Caco-2 (cell line): ENCODE results near the gene LRP1B. TPM values are rescaled to one million over a fixed set of nuclear protein-coding genes. Genes with fewer than 3 reads are reported as not detected.

Source experiments
- BruUV-seq: library from RNA; stranded (reverse); fragments of 400-500 nt; replicated peaks from 2 replicates; lab custom pipeline; 2021; lab: Mats Ljungman, UMichigan
- CTCF ChIA-PET: fragments of 300-600 bp; sonication (Branson Sonifier 250); formaldehyde crosslinking; loops from one replicate; lab custom pipeline; 2022; ENCODE audit warnings: antibody characterized with exemption; lab: Charles Lee
- POLR2A ChIA-PET: fragments of 300-600 bp; sonication (Branson Sonifier 250); formaldehyde crosslinking; loops from one replicate; lab custom pipeline; 2022; ENCODE audit warnings: antibody characterized with exemption; lab: Charles Lee
- DNase-seq, 2 experiments: peaks; one replicate each; pipeline versions ENCODE4 v3.0.0 to v3.0.0-alpha.2; 2020 to 2022
- H3K27me3 ChIP-seq: replicated peaks from 2 replicates; pipeline ENCODE4 v1.6.0; 2011; ENCODE audit warnings: low read length; ENCODE audit not compliant: control insufficient read depth, insufficient read depth
- H3K36me3 ChIP-seq: 2 replicates; pipeline ENCODE4 v1.5.1; 2011; ENCODE audit warnings: low read length; ENCODE audit not compliant: control insufficient read depth, insufficient read depth
- H3K4me1 ChIP-seq: fragments of 250-450 bp; sonication (Bioruptor Pico); 2 replicates; pipeline ENCODE4 v1.5.1; 2020; ENCODE audit warnings: mild to moderate bottlenecking
- H3K4me3 ChIP-seq: 2 replicates; pipeline ENCODE4 v1.5.1; 2011; ENCODE audit warnings: low read depth, mild to moderate bottlenecking, control low read depth, low read length
- H3K9me3 ChIP-seq: fragments of 250-450 bp; sonication (Bioruptor Pico); 2 replicates; pipeline ENCODE4 v1.5.1; 2020; ENCODE audit warnings: mild to moderate bottlenecking, moderate library complexity
- H3K27ac Mint-ChIP-seq: one replicate; pipeline ENCODE4 v1.8.0; 2022; ENCODE audit warnings: mixed read lengths; ENCODE audit not compliant: unreplicated experiment
- H3K27me3 Mint-ChIP-seq: one replicate; pipeline ENCODE4 v1.8.0; 2022; ENCODE audit warnings: mixed read lengths; ENCODE audit not compliant: insufficient read depth, unreplicated experiment
- H3K36me3 Mint-ChIP-seq: one replicate; pipeline ENCODE4 v1.8.0; 2022; ENCODE audit warnings: mild to moderate bottlenecking, mixed read lengths; ENCODE audit not compliant: insufficient read depth, unreplicated experiment
- H3K4me1 Mint-ChIP-seq: one replicate; pipeline ENCODE4 v1.8.0; 2022; ENCODE audit warnings: low read depth, mixed read lengths; ENCODE audit not compliant: unreplicated experiment
- H3K4me3 Mint-ChIP-seq: one replicate; pipeline ENCODE4 v1.8.0; 2022; ENCODE audit warnings: mild to moderate bottlenecking, moderate library complexity, mixed read lengths; ENCODE audit not compliant: unreplicated experiment
- H3K9me3 Mint-ChIP-seq: one replicate; pipeline ENCODE4 v1.8.0; 2022; ENCODE audit warnings: mixed read lengths; ENCODE audit not compliant: unreplicated experiment
- intact Hi-C: fragments of 100-400 bp; cut with micrococcal nuclease; formaldehyde crosslinking; loops from one replicate; pipeline ENCODE4 v1.10.0; 2022; ENCODE audit not compliant: unreplicated experiment
- total RNA-seq: library from RNA; stranded (reverse); gene quantifications from 2 replicates; pipeline ENCODE4 v1.2.3, GENCODE V29; 2022
- TF ChIP-seq, protein P1 (sequence below), 2 experiments: fragments of 200-600 bp in 1 of 2; IDR thresholded peaks; 1 replicate in 1 of 2; 2 replicates in 1 of 2; pipeline versions ENCODE4 v1.5.1 to v1.8.0; 2011 to 2022; ENCODE audit warnings: antibody characterized with exemption in 1 of 2, control low read depth in 1 of 2, inconsistent platforms in 1 of 2, low read depth in 1 of 2, low read length in 1 of 2, mild to moderate bottlenecking in 1 of 2, moderate library complexity in 1 of 2; ENCODE audit not compliant: insufficient read depth in 1 of 2, severe bottlenecking in 1 of 2, unreplicated experiment in 1 of 2

The LRP1B gene
- total RNA-seq, 1 experiment from 2014 or later: not detected

DNA sequence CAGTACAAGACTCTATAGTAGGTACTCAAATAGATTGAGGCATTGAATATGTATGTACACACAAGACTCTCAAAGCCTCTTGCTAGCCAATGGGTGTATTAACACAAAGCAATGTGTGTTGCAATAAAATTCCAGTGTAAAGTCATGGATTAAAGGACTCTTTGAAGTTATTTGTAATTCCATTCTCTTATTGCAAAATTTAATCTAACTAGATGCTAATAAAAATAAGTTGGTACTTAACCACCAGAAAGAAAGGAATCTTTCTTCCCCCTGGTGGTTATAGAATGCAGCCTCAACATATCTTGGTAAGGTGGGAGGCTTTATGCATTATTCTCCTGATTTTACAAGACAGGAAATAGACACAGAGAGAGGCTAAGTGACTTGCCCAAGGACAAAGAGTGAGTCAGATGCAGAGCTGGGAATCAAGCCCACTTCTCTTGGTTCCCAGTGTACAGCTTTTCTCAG lies 18.0 kb downstream of the LRP1B start:
- POLR2A ChIA-PET: no interaction called here
- peak in 1 of 2 experiments; percentile 14 for DNase-seq

DNA sequence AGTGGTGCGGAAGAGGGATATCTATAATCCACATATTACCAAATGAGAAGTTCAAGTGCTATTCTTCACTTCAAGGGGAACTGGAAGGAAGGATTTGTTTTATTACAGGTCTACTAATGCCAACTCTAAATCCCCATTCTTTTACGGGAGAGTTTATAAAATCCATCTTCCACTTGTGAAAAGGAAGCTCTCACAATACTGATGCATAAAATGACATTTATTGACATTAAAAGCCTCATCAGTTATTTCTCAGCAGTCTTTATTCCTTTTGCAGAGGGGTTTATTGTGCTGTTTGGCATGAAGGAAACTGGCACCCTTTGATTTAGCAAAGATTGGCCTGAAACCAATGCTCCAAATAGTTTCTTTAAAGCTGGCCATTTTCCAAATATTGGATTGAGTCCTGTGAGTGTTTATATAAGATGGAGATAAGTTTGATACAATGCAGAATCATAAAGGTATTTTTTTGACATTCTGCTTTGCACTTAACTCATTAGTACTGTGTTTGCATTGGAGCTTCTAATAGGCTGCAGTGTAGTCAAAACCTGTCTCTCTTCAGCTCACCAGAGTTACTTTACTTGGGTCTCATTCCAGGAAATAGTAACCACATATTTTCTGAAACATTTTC lies 26.6 kb downstream of the LRP1B start:
- no peaks in the 10 kb centered on the region for H3K36me3 ChIP-seq
- TF ChIP-seq, protein P1, sequence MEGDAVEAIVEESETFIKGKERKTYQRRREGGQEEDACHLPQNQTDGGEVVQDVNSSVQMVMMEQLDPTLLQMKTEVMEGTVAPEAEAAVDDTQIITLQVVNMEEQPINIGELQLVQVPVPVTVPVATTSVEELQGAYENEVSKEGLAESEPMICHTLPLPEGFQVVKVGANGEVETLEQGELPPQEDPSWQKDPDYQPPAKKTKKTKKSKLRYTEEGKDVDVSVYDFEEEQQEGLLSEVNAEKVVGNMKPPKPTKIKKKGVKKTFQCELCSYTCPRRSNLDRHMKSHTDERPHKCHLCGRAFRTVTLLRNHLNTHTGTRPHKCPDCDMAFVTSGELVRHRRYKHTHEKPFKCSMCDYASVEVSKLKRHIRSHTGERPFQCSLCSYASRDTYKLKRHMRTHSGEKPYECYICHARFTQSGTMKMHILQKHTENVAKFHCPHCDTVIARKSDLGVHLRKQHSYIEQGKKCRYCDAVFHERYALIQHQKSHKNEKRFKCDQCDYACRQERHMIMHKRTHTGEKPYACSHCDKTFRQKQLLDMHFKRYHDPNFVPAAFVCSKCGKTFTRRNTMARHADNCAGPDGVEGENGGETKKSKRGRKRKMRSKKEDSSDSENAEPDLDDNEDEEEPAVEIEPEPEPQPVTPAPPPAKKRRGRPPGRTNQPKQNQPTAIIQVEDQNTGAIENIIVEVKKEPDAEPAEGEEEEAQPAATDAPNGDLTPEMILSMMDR (IDR thresholded peaks at IDR 0.05; ENCODE audit: insufficient read depth in 1 of 2, low read depth in 1 of 2, low read length in 1 of 2, severe bottlenecking in 1 of 2, unreplicated experiment in 1 of 2): no peak
- no peak for DNase-seq
- Mint-ChIP-seq H3K4me3 (no peak overlapping the region), H3K4me1 (no peaks in the 10 kb centered on the region), H3K36me3 (no peaks in the 10 kb centered on the region), H3K27me3 (no peaks in the 10 kb centered on the region), H3K9me3 (no peaks in the 10 kb centered on the region), H3K27ac (no peak overlapping the region)
- POLR2A ChIA-PET: no interaction called here
- intact Hi-C loops: no loop called here
- no TSS peak for BruUV-seq
- CTCF ChIA-PET: no interaction called here
- H3K4me1 ChIP-seq: no peaks in the 10 kb centered on the region
- no peaks in the 10 kb centered on the region for H3K27me3 ChIP-seq
- H3K9me3 ChIP-seq: no peaks in the 10 kb centered on the region
- no peak overlapping the region for H3K4me3 ChIP-seq

More for the DNA sequence above, 18.0 kb downstream of the LRP1B start:
- Histone ChIP-seq H3K4me3 (no peak overlapping the region), H3K4me1 (no peaks in the 10 kb centered on the region), H3K27me3 (no peaks in the 10 kb centered on the region), H3K36me3 (no peaks in the 10 kb centered on the region), H3K9me3 (no peaks in the 10 kb centered on the region)
- no peaks in the 10 kb centered on the region for H3K36me3 Mint-ChIP-seq
- TF ChIP-seq, protein P1 (IDR thresholded peaks at IDR 0.05; ENCODE audit: insufficient read depth in 1 of 2, low read depth in 1 of 2, low read length in 1 of 2, severe bottlenecking in 1 of 2, unreplicated experiment in 1 of 2): no peak
- no peaks in the 10 kb centered on the region for H3K4me1 Mint-ChIP-seq
- no peaks in the 10 kb centered on the region for H3K27me3 Mint-ChIP-seq
- BruUV-seq: no TSS peak
- no peak overlapping the region for H3K27ac Mint-ChIP-seq
- no peaks in the 10 kb centered on the region for H3K9me3 Mint-ChIP-seq
- H3K4me3 Mint-ChIP-seq: no peak overlapping the region
- CTCF ChIA-PET: no interaction called here
- intact Hi-C loops: no loop called here

GRCh38 chr2:142100970-142101369 lies 29.8 kb downstream of the LRP1B start:
- intact Hi-C loops: no loop called here
- Histone ChIP-seq H3K9me3 (no peaks in the 10 kb centered on the region), H3K36me3 (no peaks in the 10 kb centered on the region), H3K4me1 (no peaks in the 10 kb centered on the region), H3K4me3 (no peak overlapping the region), H3K27me3 (no peaks in the 10 kb centered on the region)
- TF ChIP-seq, protein P1 (IDR thresholded peaks at IDR 0.05; ENCODE audit: insufficient read depth in 1 of 2, low read depth in 1 of 2, low read length in 1 of 2, severe bottlenecking in 1 of 2, unreplicated experiment in 1 of 2): no peak
- Mint-ChIP-seq H3K9me3 (no peaks in the 10 kb centered on the region), H3K36me3 (no peaks in the 10 kb centered on the region), H3K27me3 (no peaks in the 10 kb centered on the region), H3K4me1 (no peaks in the 10 kb centered on the region), H3K4me3 (no peak overlapping the region), H3K27ac (no peak overlapping the region)
- BruUV-seq: no TSS peak
- POLR2A ChIA-PET: no interaction called here
- no peak for DNase-seq
- CTCF ChIA-PET: no interaction called here
